HEK293T (cell line): ENCODE data around the gene RNF220.

Source experiments
- CTCF ChIA-PET: fragments of 350-600 bp; formaldehyde crosslinking; extraction: SDS; loops from one replicate; lab custom pipeline; 2021; ENCODE audit warnings: antibody characterized with exemption, inconsistent platforms; lab: Yijun Ruan, JAX
- POLR2A ChIA-PET: fragments of 350-600 bp; formaldehyde crosslinking; extraction: SDS; loops from one replicate; lab custom pipeline; 2020; ENCODE audit warnings: antibody characterized with exemption, inconsistent platforms; lab: Yijun Ruan, JAX
- DNase-seq: peaks from one replicate; pipeline ENCODE4 v3.0.0; 2012; ENCODE audit warnings: mixed read lengths; ENCODE audit errors: extremely low spot score
- ARNT ChIP-seq: fragments of 450-650 bp; IDR thresholded peaks from 2 replicates; pipeline ENCODE4 v1.6.1; 2017; ENCODE audit warnings: mild to moderate bottlenecking
- BHLHE40 ChIP-seq: fragments of 450-650 bp; IDR thresholded peaks from 2 replicates; pipeline ENCODE4 v1.6.1; 2016; ENCODE audit warnings: mild to moderate bottlenecking, moderate library complexity, borderline replicate concordance
- CTBP1 ChIP-seq: fragments of 450-650 bp; IDR thresholded peaks from 2 replicates; pipeline ENCODE4 v1.6.1; 2016; ENCODE audit warnings: borderline replicate concordance
- ELF4 ChIP-seq: fragments of 450-650 bp; IDR thresholded peaks from 2 replicates; pipeline ENCODE4 v1.6.1; 2017; ENCODE audit warnings: antibody characterized with exemption
- FOXA1 ChIP-seq: fragments of 450-650 bp; IDR thresholded peaks from 2 replicates; pipeline ENCODE4 v1.6.1; 2016; ENCODE audit warnings: mild to moderate bottlenecking
- FOXK2 ChIP-seq: fragments of 450-650 bp; IDR thresholded peaks from 2 replicates; pipeline ENCODE4 v1.6.1; 2016; ENCODE audit warnings: mild to moderate bottlenecking
- FOXM1 ChIP-seq: fragments of 450-650 bp; IDR thresholded peaks from 2 replicates; pipeline ENCODE4 v1.6.1; 2017; ENCODE audit warnings: mild to moderate bottlenecking, borderline replicate concordance
- HDGF ChIP-seq: fragments of 450-650 bp; IDR thresholded peaks from 2 replicates; pipeline ENCODE4 v1.6.1; 2017; ENCODE audit warnings: antibody characterized with exemption, borderline replicate concordance
- L3MBTL2 ChIP-seq: fragments of 450-650 bp; conservative IDR thresholded peaks from 2 replicates; pipeline ENCODE4 v1.6.1; 2016; ENCODE audit warnings: mild to moderate bottlenecking
- LEF1 ChIP-seq: fragments of 450-650 bp; IDR thresholded peaks from 2 replicates; pipeline ENCODE4 v1.6.1; 2017; ENCODE audit warnings: mild to moderate bottlenecking, borderline replicate concordance
- NFRKB ChIP-seq: fragments of 450-650 bp; IDR thresholded peaks from 2 replicates; pipeline ENCODE4 v1.6.1; 2016; ENCODE audit warnings: mild to moderate bottlenecking, moderate library complexity
- PKNOX1 ChIP-seq: fragments of 450-650 bp; IDR thresholded peaks from 2 replicates; pipeline ENCODE4 v1.6.1; 2016
- SP1 ChIP-seq: fragments of 450-650 bp; IDR thresholded peaks from 2 replicates; pipeline ENCODE4 v1.6.1; 2017
- SUZ12 ChIP-seq: fragments of 450-650 bp; IDR thresholded peaks from 2 replicates; pipeline ENCODE4 v1.6.1; 2016; ENCODE audit warnings: mild to moderate bottlenecking
- TARDBP ChIP-seq: fragments of 450-650 bp; IDR thresholded peaks from 2 replicates; pipeline ENCODE4 v1.6.1; 2016
- ZNF384 ChIP-seq: fragments of 450-650 bp; IDR thresholded peaks from 2 replicates; pipeline ENCODE4 v1.6.1; 2016

Gene RNF220

GRCh38 chr1:44454704-44455103 is 49.6 kb downstream of the RNF220 start:
- POLR2A ChIA-PET, result no interaction called here
- TF ChIP-seq ELF4 (no peak), SUZ12 (no peak), BHLHE40 (no peak), HDGF (no peak), FOXK2 (no peak), LEF1 (no peak), L3MBTL2 (no peak), TARDBP (no peak), PKNOX1 (no peak), FOXA1 (no peak), SP1 (no peak), ZNF384 (no peak), FOXM1 (no peak), NFRKB (no peak), ARNT (no peak), CTBP1 (no peak)
- CTCF ChIA-PET, result no interaction called here
- no peak for DNase-seq

GRCh38 chr1:44460107-44460882 is 55.2 kb downstream of the RNF220 start:
- TF ChIP-seq NFRKB (no peak), FOXK2 (no peak), FOXM1 (no peak), BHLHE40 (no peak)
- ChIA-PET POLR2A (no interaction called here), CTCF (no interaction called here)
- no peak for DNase-seq

GRCh38 chr1:44464361-44464760 is 59.3 kb downstream of the RNF220 start:
- no peak for DNase-seq
- POLR2A ChIA-PET, result no interaction called here
- CTCF ChIA-PET, result no interaction called here
- TF ChIP-seq ZNF384 (no peak), ELF4 (no peak), ARNT (no peak), BHLHE40 (no peak), SP1 (no peak), PKNOX1 (no peak), FOXK2 (no peak), HDGF (no peak), FOXM1 (no peak), LEF1 (no peak), FOXA1 (no peak), NFRKB (no peak), CTBP1 (no peak), L3MBTL2 (no peak), SUZ12 (no peak), TARDBP (no peak)

GRCh38 chr1:44467566-44467965 is 62.5 kb downstream of the RNF220 start:
- DNase-seq, result no peak
- ChIA-PET CTCF (interaction anchor here (0.8 kb wide), 1 partner anchor 185 kb away, joined by 3 read pairs; no protein-coding TSS in a partner anchor), POLR2A (no interaction called here)
- no peak for TF ChIP-seq FOXA1
- no peak for TF ChIP-seq ZNF384
- no peak for TF ChIP-seq LEF1
- no peak for TF ChIP-seq ELF4
- no peak for TF ChIP-seq FOXK2
- no peak for TF ChIP-seq ARNT
- no peak for TF ChIP-seq TARDBP
- TF ChIP-seq SP1, result no peak
- TF ChIP-seq L3MBTL2, result no peak
- no peak for TF ChIP-seq PKNOX1

DNA sequence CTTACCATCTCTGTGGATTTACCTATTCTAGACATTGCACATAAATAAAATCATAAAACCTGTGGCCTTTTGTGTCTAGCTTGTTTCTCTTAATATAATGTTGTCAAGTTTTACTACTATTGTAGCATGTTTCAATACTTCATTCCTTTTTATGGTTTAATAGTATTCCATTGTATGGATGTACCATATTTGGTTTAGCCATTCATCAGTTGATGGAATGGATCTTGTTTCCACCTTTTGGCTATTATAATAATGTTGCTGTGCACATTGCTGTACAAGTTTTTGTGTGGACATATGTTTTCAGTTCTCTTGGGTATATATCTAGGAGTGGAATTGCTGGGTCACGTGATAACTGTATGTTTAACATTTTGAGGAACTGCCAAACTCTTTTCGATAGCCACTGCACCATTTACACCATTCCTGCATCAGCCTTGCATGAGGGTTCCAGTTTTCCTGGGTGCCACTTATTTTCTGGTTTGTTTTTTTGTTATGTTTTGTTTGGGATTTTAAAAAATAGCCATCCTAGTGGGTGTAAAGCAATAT is 66.9 kb downstream of the RNF220 start:
- ChIA-PET CTCF (interaction anchor here (0.6 kb wide), 1 partner anchor 23 kb away, joined by 4 read pairs; no protein-coding TSS in a partner anchor), POLR2A (no interaction called here)
- no peak for DNase-seq
- TF ChIP-seq HDGF, result no peak
- TF ChIP-seq TARDBP, result no peak
- no peak for TF ChIP-seq PKNOX1
- TF ChIP-seq NFRKB, result no peak
- no peak for TF ChIP-seq FOXA1
- TF ChIP-seq FOXK2, result no peak
- no peak for TF ChIP-seq ARNT
- no peak for TF ChIP-seq LEF1
- no peak for TF ChIP-seq SP1
- TF ChIP-seq CTBP1, result no peak
- no peak for TF ChIP-seq BHLHE40
- TF ChIP-seq SUZ12, result no peak
- no peak for TF ChIP-seq FOXM1
- TF ChIP-seq L3MBTL2, result no peak
- no peak for TF ChIP-seq ZNF384
